Liver (tissue), 3 donors: ENCODE measurements around the gene GPR156.

ENCODE experiments used
- ATF3 ChIP-seq: IDR thresholded peaks from 2 replicates; pipeline ENCODE4 v1.6.1; 2016; ENCODE audit warnings: antibody characterized with exemption
- CTCF ChIP-seq: fragments of 150-350 bp; IDR thresholded peaks from 2 replicates; pipeline ENCODE4 v1.5.1; 2017; ENCODE audit warnings: improper control_type of control experiment, low read depth, low read length; ENCODE audit not compliant: missing input control
- MAX ChIP-seq: IDR thresholded peaks from 2 replicates; pipeline ENCODE4 v1.6.1; 2016; ENCODE audit warnings: antibody characterized with exemption
- RAD21 ChIP-seq, 2 donors: IDR thresholded peaks; 2 replicates each; pipeline ENCODE4 v1.6.1; 2016; ENCODE audit warnings: antibody characterized with exemption in 2 of 2, mild to moderate bottlenecking in 2 of 2
- REST ChIP-seq: IDR thresholded peaks from 2 replicates; pipeline ENCODE4 v1.6.1; 2016; ENCODE audit warnings: antibody characterized with exemption, mild to moderate bottlenecking
- TAF1 ChIP-seq: conservative IDR thresholded peaks from 2 replicates; pipeline ENCODE4 v1.6.1; 2016; ENCODE audit warnings: antibody characterized with exemption, mild to moderate bottlenecking
- donor health status: healthy.
- donor health status: healthy.

GRCh38 chr3:120143676-120144075, 141.3 kb downstream of the GPR156 start:
- TF ChIP-seq CTCF (no peak), RAD21 (IDR thresholded peaks at IDR 0.05) (no peak), ATF3 (no peak), MAX (no peak), TAF1 (no peak), REST (no peak)
